ENCODE measurements around the gene MEST.
A peak's percentile ranks its signal among the peaks of the same experiment; 100 is the strongest.
"Not testable (repeated sequence)": the region's sequence is repeated elsewhere in the genome, so short reads cannot be mapped to it uniquely, and the experiment has no call there.

DNA sequence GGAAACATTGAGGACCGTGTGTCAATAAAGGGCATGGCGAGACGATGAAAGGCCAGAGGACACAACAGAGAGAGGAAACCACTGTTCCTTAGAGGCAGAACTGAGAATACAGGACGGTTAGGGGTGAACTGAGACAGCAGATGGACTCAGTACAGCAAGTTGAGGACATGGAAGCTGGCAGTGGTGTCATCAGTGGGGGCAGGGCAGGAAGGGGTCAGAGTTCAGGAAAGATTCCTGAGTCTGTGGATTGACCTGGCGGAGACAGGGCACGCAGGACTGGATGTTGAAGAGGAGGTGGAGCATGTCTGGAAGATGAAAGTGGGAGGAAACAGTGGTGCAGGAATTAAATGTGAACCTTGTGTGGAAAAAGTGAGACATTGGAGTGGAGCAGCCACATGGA lies 46.0 kb downstream of the MEST start:
- TF ChIP-seq, protein P1, sequence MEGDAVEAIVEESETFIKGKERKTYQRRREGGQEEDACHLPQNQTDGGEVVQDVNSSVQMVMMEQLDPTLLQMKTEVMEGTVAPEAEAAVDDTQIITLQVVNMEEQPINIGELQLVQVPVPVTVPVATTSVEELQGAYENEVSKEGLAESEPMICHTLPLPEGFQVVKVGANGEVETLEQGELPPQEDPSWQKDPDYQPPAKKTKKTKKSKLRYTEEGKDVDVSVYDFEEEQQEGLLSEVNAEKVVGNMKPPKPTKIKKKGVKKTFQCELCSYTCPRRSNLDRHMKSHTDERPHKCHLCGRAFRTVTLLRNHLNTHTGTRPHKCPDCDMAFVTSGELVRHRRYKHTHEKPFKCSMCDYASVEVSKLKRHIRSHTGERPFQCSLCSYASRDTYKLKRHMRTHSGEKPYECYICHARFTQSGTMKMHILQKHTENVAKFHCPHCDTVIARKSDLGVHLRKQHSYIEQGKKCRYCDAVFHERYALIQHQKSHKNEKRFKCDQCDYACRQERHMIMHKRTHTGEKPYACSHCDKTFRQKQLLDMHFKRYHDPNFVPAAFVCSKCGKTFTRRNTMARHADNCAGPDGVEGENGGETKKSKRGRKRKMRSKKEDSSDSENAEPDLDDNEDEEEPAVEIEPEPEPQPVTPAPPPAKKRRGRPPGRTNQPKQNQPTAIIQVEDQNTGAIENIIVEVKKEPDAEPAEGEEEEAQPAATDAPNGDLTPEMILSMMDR (IDR thresholded peaks at IDR 0.05; ENCODE audit: poor library complexity, severe bottlenecking), result not testable (repeated sequence)
- not testable (repeated sequence) for TF ChIP-seq TAF1 (IDR thresholded peaks at IDR 0.05; ENCODE audit: low read depth); EP300 (conservative IDR thresholded peaks at IDR 0.05; ENCODE audit: poor library complexity, severe bottlenecking); EZH2 (IDR thresholded peaks at IDR 0.05; ENCODE audit: borderline replicate concordance, insufficient read depth, low read length, poor library complexity, severe bottlenecking); SMC3 (conservative IDR thresholded peaks at IDR 0.05; ENCODE audit: poor library complexity); MXI1 (conservative IDR thresholded peaks at IDR 0.05; ENCODE audit: poor library complexity, severe bottlenecking)
- TF ChIP-seq POLR2AphosphoS5 (IDR thresholded peaks at IDR 0.05), result peak; percentile 14
- TF ChIP-seq, protein P2, sequence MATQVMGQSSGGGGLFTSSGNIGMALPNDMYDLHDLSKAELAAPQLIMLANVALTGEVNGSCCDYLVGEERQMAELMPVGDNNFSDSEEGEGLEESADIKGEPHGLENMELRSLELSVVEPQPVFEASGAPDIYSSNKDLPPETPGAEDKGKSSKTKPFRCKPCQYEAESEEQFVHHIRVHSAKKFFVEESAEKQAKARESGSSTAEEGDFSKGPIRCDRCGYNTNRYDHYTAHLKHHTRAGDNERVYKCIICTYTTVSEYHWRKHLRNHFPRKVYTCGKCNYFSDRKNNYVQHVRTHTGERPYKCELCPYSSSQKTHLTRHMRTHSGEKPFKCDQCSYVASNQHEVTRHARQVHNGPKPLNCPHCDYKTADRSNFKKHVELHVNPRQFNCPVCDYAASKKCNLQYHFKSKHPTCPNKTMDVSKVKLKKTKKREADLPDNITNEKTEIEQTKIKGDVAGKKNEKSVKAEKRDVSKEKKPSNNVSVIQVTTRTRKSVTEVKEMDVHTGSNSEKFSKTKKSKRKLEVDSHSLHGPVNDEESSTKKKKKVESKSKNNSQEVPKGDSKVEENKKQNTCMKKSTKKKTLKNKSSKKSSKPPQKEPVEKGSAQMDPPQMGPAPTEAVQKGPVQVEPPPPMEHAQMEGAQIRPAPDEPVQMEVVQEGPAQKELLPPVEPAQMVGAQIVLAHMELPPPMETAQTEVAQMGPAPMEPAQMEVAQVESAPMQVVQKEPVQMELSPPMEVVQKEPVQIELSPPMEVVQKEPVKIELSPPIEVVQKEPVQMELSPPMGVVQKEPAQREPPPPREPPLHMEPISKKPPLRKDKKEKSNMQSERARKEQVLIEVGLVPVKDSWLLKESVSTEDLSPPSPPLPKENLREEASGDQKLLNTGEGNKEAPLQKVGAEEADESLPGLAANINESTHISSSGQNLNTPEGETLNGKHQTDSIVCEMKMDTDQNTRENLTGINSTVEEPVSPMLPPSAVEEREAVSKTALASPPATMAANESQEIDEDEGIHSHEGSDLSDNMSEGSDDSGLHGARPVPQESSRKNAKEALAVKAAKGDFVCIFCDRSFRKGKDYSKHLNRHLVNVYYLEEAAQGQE (IDR thresholded peaks at IDR 0.05; ENCODE audit: borderline replicate concordance), result not testable (repeated sequence)
